RWPE1 (cell line): ENCODE measurements around the gene ADAMTS16.

Experiments
- CTCF ChIA-PET: fragments of 350-600 bp; sonication (Branson Sonifier 250); formaldehyde crosslinking; extraction: SDS; loops from one replicate; lab custom pipeline; 2021; lab: Yijun Ruan, JAX
- POLR2A ChIA-PET: fragments of 400-600 bp; formaldehyde crosslinking; extraction: SDS; loops from one replicate; lab custom pipeline; 2020; ENCODE audit warnings: antibody characterized with exemption; ENCODE audit not compliant: low non-redundant PET; lab: Yijun Ruan, JAX
- DNase-seq: peaks from one replicate; pipeline ENCODE4 v3.0.0; 2012; ENCODE audit warnings: low spot score
- H3K27ac ChIP-seq: fragments of 450-650 bp; 2 replicates; pipeline ENCODE4 v1.5.1; 2017
- TF ChIP-seq, protein P1 (sequence below): fragments of 450-650 bp; conservative IDR thresholded peaks from 2 replicates; pipeline ENCODE4 v1.5.1; 2017; ENCODE audit warnings: low read depth, mild to moderate bottlenecking

The ADAMTS16 gene

DNA sequence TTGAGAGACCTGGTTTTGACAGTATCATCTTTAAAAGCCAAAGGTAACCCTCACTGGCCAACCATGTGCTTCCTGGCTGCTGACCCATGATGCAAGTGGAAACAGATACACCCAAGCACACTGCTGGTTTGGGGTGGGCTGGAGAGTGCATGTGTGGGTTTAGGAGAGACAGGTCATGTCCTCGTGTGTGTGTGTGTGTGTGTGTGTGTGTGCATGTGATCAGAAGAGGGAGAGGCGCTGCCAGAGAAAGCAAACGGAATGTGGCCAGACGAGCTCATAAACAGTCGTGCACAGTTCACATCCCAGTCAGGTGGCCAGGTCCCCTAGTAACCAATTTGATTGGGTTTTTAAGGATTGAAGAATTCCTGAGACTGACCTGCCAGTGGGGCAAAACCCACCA lies 169.5 kb downstream of the ADAMTS16 start:
- no peak for DNase-seq
- H3K27ac ChIP-seq, result no peak overlapping the region
- ChIA-PET CTCF (no interaction called here), POLR2A (no interaction called here)
- TF ChIP-seq, protein P1, sequence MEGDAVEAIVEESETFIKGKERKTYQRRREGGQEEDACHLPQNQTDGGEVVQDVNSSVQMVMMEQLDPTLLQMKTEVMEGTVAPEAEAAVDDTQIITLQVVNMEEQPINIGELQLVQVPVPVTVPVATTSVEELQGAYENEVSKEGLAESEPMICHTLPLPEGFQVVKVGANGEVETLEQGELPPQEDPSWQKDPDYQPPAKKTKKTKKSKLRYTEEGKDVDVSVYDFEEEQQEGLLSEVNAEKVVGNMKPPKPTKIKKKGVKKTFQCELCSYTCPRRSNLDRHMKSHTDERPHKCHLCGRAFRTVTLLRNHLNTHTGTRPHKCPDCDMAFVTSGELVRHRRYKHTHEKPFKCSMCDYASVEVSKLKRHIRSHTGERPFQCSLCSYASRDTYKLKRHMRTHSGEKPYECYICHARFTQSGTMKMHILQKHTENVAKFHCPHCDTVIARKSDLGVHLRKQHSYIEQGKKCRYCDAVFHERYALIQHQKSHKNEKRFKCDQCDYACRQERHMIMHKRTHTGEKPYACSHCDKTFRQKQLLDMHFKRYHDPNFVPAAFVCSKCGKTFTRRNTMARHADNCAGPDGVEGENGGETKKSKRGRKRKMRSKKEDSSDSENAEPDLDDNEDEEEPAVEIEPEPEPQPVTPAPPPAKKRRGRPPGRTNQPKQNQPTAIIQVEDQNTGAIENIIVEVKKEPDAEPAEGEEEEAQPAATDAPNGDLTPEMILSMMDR, result no peak

DNA sequence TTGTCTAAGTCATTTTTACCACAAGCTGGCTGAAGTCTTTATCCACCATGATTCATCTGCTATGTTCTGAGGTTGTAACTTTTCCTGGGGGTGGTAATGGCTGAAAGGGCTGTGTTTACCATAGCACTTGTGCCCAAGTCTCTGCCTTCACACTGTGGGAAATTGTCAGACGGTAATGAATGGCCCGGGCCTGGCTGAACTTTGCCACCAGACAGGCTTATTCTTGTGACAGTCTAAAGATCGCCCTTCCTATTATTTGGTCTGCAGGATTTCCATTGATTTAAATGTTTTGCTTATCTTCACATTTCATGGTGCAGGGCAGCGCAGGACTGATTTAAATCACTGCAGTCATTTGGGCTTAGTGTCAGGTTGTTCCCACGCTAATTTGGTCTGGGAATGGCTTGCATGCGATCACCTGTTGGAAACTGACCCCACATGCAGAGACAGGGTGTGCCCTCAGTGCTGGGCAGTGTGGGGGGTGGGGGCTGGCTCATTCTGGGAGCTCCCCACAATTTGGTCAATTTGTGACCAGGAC lies 173.0 kb downstream of the ADAMTS16 start:
- CTCF ChIA-PET, result interaction anchor here (0.7 kb wide), 2 partner anchors 26 to 265 kb away, joined by 3 to 4 read pairs; no protein-coding TSS in a partner anchor
- TF ChIP-seq, protein P1, result no peak
- H3K27ac ChIP-seq, result no peak overlapping the region

DNA sequence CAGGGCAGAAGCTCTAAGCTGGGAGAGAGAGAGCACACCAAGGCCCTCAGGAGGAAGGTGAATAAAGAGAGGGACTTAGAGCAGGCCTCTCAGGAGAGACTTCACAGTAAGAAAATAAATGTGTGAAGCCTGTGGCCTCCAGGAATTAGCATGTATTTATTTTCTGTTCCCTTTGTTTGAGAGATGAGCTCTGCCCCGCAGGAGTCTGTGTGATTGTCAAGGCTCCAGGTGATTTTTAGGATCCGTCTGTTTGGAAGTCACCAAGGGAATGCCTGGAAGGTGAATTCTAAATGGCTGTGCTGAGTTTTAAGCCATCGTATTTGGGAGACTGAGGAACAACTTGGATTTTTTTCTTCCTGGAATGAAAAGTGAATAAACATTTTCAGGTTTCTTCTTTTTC lies 174.0 kb downstream of the ADAMTS16 start:
- TF ChIP-seq, protein P1, result no peak
- CTCF ChIA-PET, result no interaction called here
- POLR2A ChIA-PET, result no interaction called here
- H3K27ac ChIP-seq, result no peak overlapping the region
- no peak for DNase-seq

More for the DNA sequence above, 173.0 kb downstream of the ADAMTS16 start:
- no peak for DNase-seq
- POLR2A ChIA-PET, result no interaction called here

DNA sequence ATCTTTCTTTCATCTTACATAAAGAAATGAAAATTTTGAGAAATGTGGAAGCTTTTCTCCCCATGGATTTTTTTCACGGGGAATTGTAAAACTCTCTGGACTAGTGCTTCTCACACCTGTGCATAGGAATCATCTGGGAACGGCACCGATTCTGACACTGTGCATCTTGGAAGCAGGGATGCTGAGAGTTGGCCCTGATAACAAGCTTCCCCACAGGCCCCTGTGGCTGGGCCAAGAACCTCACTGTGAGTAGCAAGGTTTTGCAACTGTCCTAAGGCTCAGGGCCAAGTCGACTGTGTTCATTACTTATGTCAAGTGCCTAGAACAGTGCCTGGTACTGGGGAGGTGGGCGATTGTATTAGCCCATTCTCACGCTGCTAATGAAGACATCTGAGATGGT lies 174.5 kb downstream of the ADAMTS16 start:
- CTCF ChIA-PET, result no interaction called here

DNA sequence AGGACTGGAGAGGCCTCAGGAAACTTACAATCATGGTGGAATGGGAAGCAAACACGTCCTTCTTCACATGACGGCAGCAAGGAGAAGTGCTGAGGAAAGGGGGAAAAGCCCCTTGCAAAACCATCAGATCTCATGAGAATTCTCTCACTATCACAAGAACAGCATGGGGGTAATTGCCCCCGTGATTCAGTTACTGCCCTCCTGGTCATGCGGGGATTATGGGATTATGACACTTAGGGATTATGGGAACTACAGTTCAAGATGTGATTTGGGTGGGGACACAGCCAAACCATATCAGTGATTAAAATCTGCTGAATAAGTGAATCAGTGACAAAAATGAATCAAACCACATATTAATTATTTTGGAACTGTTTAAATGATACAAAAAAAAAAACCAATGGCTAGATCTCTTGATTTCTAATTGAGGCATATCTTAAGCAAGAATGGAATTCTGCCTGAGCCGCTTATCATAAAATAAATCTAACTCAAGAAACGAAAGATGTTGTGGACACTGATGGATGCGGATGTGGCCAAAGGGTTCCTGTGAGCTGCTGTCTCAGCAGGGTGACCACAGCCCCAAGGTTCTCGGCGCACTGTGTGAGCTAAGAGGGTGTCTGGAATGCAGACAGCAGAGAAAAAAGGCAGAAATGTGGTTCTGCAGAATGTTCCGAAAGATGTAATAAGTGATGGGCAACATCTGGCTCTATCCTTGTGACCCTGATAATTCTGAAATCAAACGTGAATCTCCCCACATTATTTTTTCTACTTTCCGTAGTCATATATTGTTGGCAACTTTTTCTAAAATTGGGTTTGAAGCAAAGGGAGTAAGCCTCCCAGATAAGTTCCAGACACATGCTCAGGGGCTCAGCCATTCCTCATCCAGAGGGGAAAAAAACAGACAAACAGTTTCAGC lies 175.2 kb downstream of the ADAMTS16 start:
- POLR2A ChIA-PET, result no interaction called here
- CTCF ChIA-PET, result no interaction called here
- no peak for DNase-seq
- no peak overlapping the region for H3K27ac ChIP-seq
- TF ChIP-seq, protein P1, result no peak

More for the DNA sequence above, 174.5 kb downstream of the ADAMTS16 start:
- no peak for DNase-seq
- TF ChIP-seq, protein P1, result no peak
- H3K27ac ChIP-seq, result no peak overlapping the region
- POLR2A ChIA-PET, result no interaction called here

DNA sequence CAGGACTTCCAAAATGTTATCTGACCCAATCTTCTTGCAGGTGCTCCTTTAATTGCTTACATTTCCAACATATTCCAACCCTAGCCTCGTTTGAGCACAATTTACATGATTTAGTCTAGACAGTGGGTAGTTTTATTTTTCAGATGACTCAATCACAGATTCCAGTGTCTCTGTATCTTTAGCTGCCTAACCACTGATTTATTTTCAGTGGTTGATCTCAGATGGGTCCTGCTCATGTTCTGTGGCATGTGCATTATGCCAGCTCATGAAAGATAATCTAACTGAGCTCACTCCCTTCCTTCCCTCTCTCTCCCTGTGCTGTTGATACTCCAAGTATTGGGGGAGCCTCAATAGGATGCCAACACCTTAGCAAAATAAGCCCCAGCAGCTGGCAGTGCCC lies 176.2 kb downstream of the ADAMTS16 start:
- CTCF ChIA-PET, result no interaction called here
- DNase-seq, result no peak
- POLR2A ChIA-PET, result no interaction called here
- TF ChIP-seq, protein P1, result no peak
- H3K27ac ChIP-seq, result no peak overlapping the region
